ENCODE data around the gene CFAP410. TPM values are rescaled to one million over a fixed set of nuclear protein-coding genes. Genes with fewer than 3 reads are reported as not detected.

Gene CFAP410
- total and polyA plus RNA-seq, 2 of the 8 experiments (the other 6 are each of a cell fraction or from before 2014, with no cell fraction given) = 10.6 to 12.0 TPM

- H3K23ac ChIP-seq (ENCODE audit: insufficient read length) = no peak overlapping the region
- H4K20me1 ChIP-seq (replicated peaks in 1 of 2; ENCODE audit: control insufficient read depth in 1 of 2, insufficient read depth in 2 of 2, low read length in 2 of 2) = peaks cover 0 to 8% of the 10 kb centered on the region in 2 experiments
- H3K23me2 ChIP-seq (ENCODE audit: low read depth, low read length) = peaks cover 12% of the 10 kb centered on the region; the same call in 1 of the 2 replicates
- H3K4ac ChIP-seq (replicated peaks; ENCODE audit: insufficient read length, low read depth, low read length) = no peak overlapping the region
- CTCF ChIA-PET (ENCODE audit: partially characterized antibody) = interaction anchor here (0.8 to 5.0 kb wide), 13 partner anchors 10 to 142 kb away, joined by 3 to 53 read pairs (median 6); partner anchors contain the start of gene AIRE
- H3K79me2 ChIP-seq (ENCODE audit: control insufficient read depth in 1 of 2, insufficient read depth in 2 of 2, low read length in 2 of 2) = peaks cover 0 to under 1% of the 10 kb centered on the region in 2 experiments; a peak in 1 of 4 replicates
- H3K9me3 ChIP-seq (ENCODE audit: insufficient read depth in 2 of 2, low read depth in 1 of 2, low read length in 1 of 2) = no peaks in the 10 kb centered on the region
- FAIRE-seq (no peak), DNase-seq (ENCODE audit: low read depth in 1 of 2, low spot score in 2 of 2) (no peak)
- no peaks in the 10 kb centered on the region for H3K36me3 ChIP-seq (ENCODE audit: control insufficient read depth in 2 of 4, insufficient read depth in 4 of 4, low read length in 3 of 4)
- H4K8ac ChIP-seq (ENCODE audit: extremely low read depth, insufficient read depth, low read length) = no peak overlapping the region; the same call in 1 of the 2 replicates
- no peak overlapping the region for H2BK120ac ChIP-seq (replicated peaks; ENCODE audit: low read depth, low read length)
- no peaks in the 10 kb centered on the region for H3K79me1 ChIP-seq (ENCODE audit: low read depth, low read length)
- no peak overlapping the region for H2AK5ac ChIP-seq (ENCODE audit: low read depth, low read length)
- H3K4me1 ChIP-seq (replicated peaks in 1 of 4; ENCODE audit: control insufficient read depth in 3 of 4, insufficient read depth in 4 of 4, low read length in 3 of 4) = peaks cover 0 to 13% (median 5%) of the 10 kb centered on the region in 4 experiments; a peak in 5 of 7 replicates
- no peak overlapping the region for H2AFZ ChIP-seq (ENCODE audit: low read length)
- H2BK20ac ChIP-seq (ENCODE audit: low read length) = no peak overlapping the region
- no peak overlapping the region for H3K27ac ChIP-seq (ENCODE audit: low read depth, low read length)
- H3K9ac ChIP-seq (replicated peaks in 1 of 4; ENCODE audit: extremely low read depth in 1 of 4, low read depth in 3 of 4, low read length in 3 of 4) = no peak overlapping the region
- no peak overlapping the region for H3K4me3 ChIP-seq (ENCODE audit: extremely low read depth in 1 of 4, insufficient read depth in 2 of 4, low read depth in 3 of 4, low read length in 4 of 4)
- POLR2A ChIA-PET (ENCODE audit: partially characterized antibody) = no interaction called here
- H3K18ac ChIP-seq (ENCODE audit: extremely low read depth, low read length) = no peak overlapping the region
- H2BK15ac ChIP-seq (ENCODE audit: low read length) = no peak overlapping the region
- TF ChIP-seq RBBP5 (IDR thresholded peaks at IDR 0.05; ENCODE audit: borderline replicate concordance, low read depth, low read length) (no peak), SIN3A (conservative IDR thresholded peaks at IDR 0.05 in 1 of 2, IDR thresholded peaks at IDR 0.05 in 1 of 2; ENCODE audit: low read depth in 1 of 2, low read length in 2 of 2) (no peak), KDM1A (IDR thresholded peaks at IDR 0.05; ENCODE audit: borderline replicate concordance, low read length) (no peak)
- no peak overlapping the region for H3K56ac ChIP-seq (replicated peaks; ENCODE audit: insufficient read length, low read depth, low read length)
- H2BK12ac ChIP-seq (ENCODE audit: low read depth, low read length) = no peak overlapping the region
- H3K14ac ChIP-seq (ENCODE audit: insufficient read length) = no peak overlapping the region
- H3K4me2 ChIP-seq (ENCODE audit: insufficient read depth in 1 of 2, low read depth in 2 of 2, low read length in 2 of 2) = no peak overlapping the region
- H2BK5ac ChIP-seq (ENCODE audit: low read depth, low read length) = no peak overlapping the region
- no peak overlapping the region for H4K91ac ChIP-seq (replicated peaks; ENCODE audit: insufficient read length, low read length)
- 76% methylated on average over 12 of the region's 13 CpGs; no CpG with 5 or more reads in 1 of the 2 experiments for WGBS, 2 experiments (ENCODE audit: extremely low coverage in 1 of 2, insufficient coverage in 1 of 2, insufficient read length in 1 of 2, insufficient replicate concordance in 2 of 2, low coverage in 1 of 2, low lambda C conversion rate in 2 of 2, missing lambda C conversion rate in 1 of 2)
- H3K27me3 ChIP-seq (replicated peaks in 1 of 4; ENCODE audit: control insufficient read depth in 3 of 4, extremely low read depth in 1 of 4, insufficient read depth in 3 of 4, low read length in 3 of 4) = peaks cover 0 to 3% (median 0%) of the 10 kb centered on the region in 4 experiments; a peak in 2 of 7 replicates
- no peak overlapping the region for H4K5ac ChIP-seq (ENCODE audit: insufficient read length, low read depth, low read length)
These were observed 42.3 kb downstream of the CFAP410 start for GRCh38 chr21:44296916-44297315.

All from H1 (cell line).